Small intestine (tissue), 7 donors: ENCODE measurements around the gene IRS1. TPM values are rescaled to one million over a fixed set of nuclear protein-coding genes. Genes with fewer than 3 reads are reported as not detected.
A peak's percentile ranks its signal among the peaks of the same experiment; 100 is the strongest.

Source experiments
- DNase-seq, 2 donors: peaks; one replicate each; pipeline versions ENCODE4 v3.0.0 to v3.0.0-alpha.2; 2013
- FAIRE-seq: peaks from 2 replicates; lab custom pipeline; 2012; peaks lifted over from hg19 to GRCh38; lab: Jason Lieb, UNC
- H3K27ac ChIP-seq, 3 donors: one replicate each; pipeline ENCODE4 v1.5.1; 2013; ENCODE audit warnings: low read length in 2 of 3, mild to moderate bottlenecking in 2 of 3, control low read depth in 1 of 3, inconsistent platforms in 1 of 3, low read depth in 1 of 3, moderate library complexity in 1 of 3
- H3K27me3 ChIP-seq, 3 donors: one replicate each; pipeline ENCODE4 v1.6.1; 2013; ENCODE audit warnings: low read length in 3 of 3, inconsistent platforms in 1 of 3; ENCODE audit not compliant: control insufficient read depth in 3 of 3, insufficient read depth in 3 of 3
- H3K36me3 ChIP-seq, 3 donors: one replicate each; pipeline ENCODE4 v1.6.1; 2013; ENCODE audit warnings: low read length in 3 of 3, inconsistent platforms in 1 of 3, low read depth in 1 of 3, mild to moderate bottlenecking in 1 of 3, moderate library complexity in 1 of 3; ENCODE audit not compliant: control insufficient read depth in 3 of 3, insufficient read depth in 2 of 3
- H3K4me1 ChIP-seq, 3 donors: one replicate each; pipeline ENCODE4 v1.6.1; 2013; ENCODE audit warnings: low read length in 2 of 3, inconsistent platforms in 1 of 3, low read depth in 1 of 3, mild to moderate bottlenecking in 1 of 3, moderate library complexity in 1 of 3; ENCODE audit not compliant: control insufficient read depth in 3 of 3, insufficient read depth in 2 of 3
- H3K4me3 ChIP-seq, 3 donors: one replicate each; pipeline ENCODE4 v1.5.1; 2013; ENCODE audit warnings: low read length in 3 of 3, control low read depth in 1 of 3, inconsistent platforms in 1 of 3, low read depth in 1 of 3, mild to moderate bottlenecking in 1 of 3, moderate library complexity in 1 of 3
- H3K9me3 ChIP-seq, 2 donors: one replicate each; pipeline ENCODE4 v1.6.1; 2013; ENCODE audit warnings: low read depth in 1 of 2, low read length in 1 of 2; ENCODE audit not compliant: control insufficient read depth in 2 of 2, insufficient read depth in 1 of 2
- WGBS, 3 donors: extraction: QIAGEN DNeasy Blood & Tissue Kit; methylation state at CpG; one replicate each; pipeline ENCODE4 v1.1.7; 2013; 5-methylcytosine and 5-hydroxymethylcytosine counted together
- polyA plus RNA-seq, 4 donors: library from polyadenylated mRNA; stranded (reverse) in 3 of 4; unstranded in 1 of 4; fragments of 200-250 nt in 3 of 4; fragments of 120-200 nt in 1 of 4; gene quantifications; one replicate each; pipeline versions ENCODE4 v1.2.1 to v1.2.3, GENCODE V29; 2013
- donor health status: healthy with polysubstance abuse.
- donor health status: control.
- donor health status: control.
- donor health status: Bipolar disorder and iron deficiency.
- donor health status: healthy.

IRS1 gene
- polyA plus RNA-seq, 4 donors = 1.6 to 23.1 (median 5.2) TPM

GRCh38 chr2:226738821-226739544, 60.6 kb downstream of the IRS1 start:
- Histone ChIP-seq H3K4me1 (peaks cover 12 to 44% (median 15%) of the 10 kb centered on the region in 3 donors), H3K36me3 (peaks cover 0 to 11% (median 0%) of the 10 kb centered on the region in 3 donors), H3K27me3 (no peaks in the 10 kb centered on the region), H3K27ac (peak overlapping the region; percentile 37 to 80 (median 52)), H3K9me3 (no peaks in the 10 kb centered on the region), H3K4me3 (no peak overlapping the region)
- WGBS, 3 donors = 12 to 56% (median 24%) methylated on average over 6 of the region's 6 CpGs
- FAIRE-seq (no peak), DNase-seq (peak; percentile 68 to 85)

GRCh38 chr2:226738191-226738820, 61.3 kb downstream of the IRS1 start:
- H3K4me3 ChIP-seq = no peak overlapping the region

GRCh38 chr2:226736382-226736781, 63.2 kb downstream of the IRS1 start:
- DNase-seq (no peak), FAIRE-seq (no peak)
- Histone ChIP-seq H3K4me3 (no peak overlapping the region), H3K27me3 (no peaks in the 10 kb centered on the region), H3K9me3 (no peaks in the 10 kb centered on the region), H3K36me3 (peaks cover 0 to 3% (median 0%) of the 10 kb centered on the region in 3 donors), H3K4me1 (peaks cover 12 to 52% (median 15%) of the 10 kb centered on the region in 3 donors), H3K27ac (no peak overlapping the region)
- 94 to 95% (median 94%) methylated on average over 4 of the region's 4 CpGs for WGBS, 3 donors

More at GRCh38 chr2:226738191-226738820, 61.3 kb downstream of the IRS1 start:
- FAIRE-seq (no peak), DNase-seq (no peak)
- H3K27ac ChIP-seq = peak overlapping the region in 2 of 3 donors; percentile 48 to 80
- peaks cover 12 to 49% (median 18%) of the 10 kb centered on the region in 3 donors for H3K4me1 ChIP-seq
- no peaks in the 10 kb centered on the region for H3K9me3 ChIP-seq
- no peaks in the 10 kb centered on the region for H3K27me3 ChIP-seq
- WGBS, 3 donors = 87 to 88% (median 87%) methylated on average over 8 of the region's 8 CpGs
- peaks cover 0 to 11% (median 0%) of the 10 kb centered on the region in 3 donors for H3K36me3 ChIP-seq

GRCh38 chr2:226733927-226734564, 65.6 kb downstream of the IRS1 start:
- Histone ChIP-seq H3K9me3 (no peaks in the 10 kb centered on the region), H3K36me3 (peaks cover 0 to 3% (median 0%) of the 10 kb centered on the region in 3 donors), H3K27ac (peak overlapping the region in 1 of 3 donors; percentile 71), H3K4me3 (no peak overlapping the region), H3K4me1 (peaks cover 4 to 34% (median 12%) of the 10 kb centered on the region in 3 donors), H3K27me3 (no peaks in the 10 kb centered on the region)
- 86 to 95% (median 90%) methylated on average over 4 of the region's 4 CpGs for WGBS, 3 donors
- FAIRE-seq (no peak), DNase-seq (no peak)

GRCh38 chr2:226733189-226733858, 66.3 kb downstream of the IRS1 start:
- Histone ChIP-seq H3K36me3 (peaks cover 0 to 3% (median 0%) of the 10 kb centered on the region in 3 donors), H3K27ac (peak overlapping the region in 1 of 3 donors; percentile 71), H3K27me3 (no peaks in the 10 kb centered on the region), H3K4me1 (peaks cover 3 to 27% (median 8%) of the 10 kb centered on the region in 3 donors), H3K4me3 (no peak overlapping the region), H3K9me3 (no peaks in the 10 kb centered on the region)
- peak; percentile 72 to 73 for DNase-seq
- 34 to 44% (median 38%) methylated on average over 6 of the region's 6 CpGs for WGBS, 3 donors
- FAIRE-seq = no peak

GRCh38 chr2:226732478-226733188, 67.0 kb downstream of the IRS1 start:
- 92 to 94% (median 94%) methylated on average over 4 of the region's 4 CpGs for WGBS, 3 donors
- peak overlapping the region in 1 of 3 donors; percentile 71 for H3K27ac ChIP-seq
- no peak for FAIRE-seq

GRCh38 chr2:226730481-226730880, 69.1 kb downstream of the IRS1 start:
- DNase-seq (no peak), FAIRE-seq (no peak)
- Histone ChIP-seq H3K4me1 (peaks cover 5 to 17% (median 6%) of the 10 kb centered on the region in 3 donors), H3K4me3 (no peak overlapping the region), H3K9me3 (no peaks in the 10 kb centered on the region), H3K36me3 (peaks cover 0 to 3% (median 0%) of the 10 kb centered on the region in 3 donors), H3K27ac (no peak overlapping the region), H3K27me3 (no peaks in the 10 kb centered on the region)
- 75 to 85% (median 83%) methylated on average over 4 of the region's 4 CpGs for WGBS, 3 donors

More at GRCh38 chr2:226732478-226733188, 67.0 kb downstream of the IRS1 start:
- H3K9me3 ChIP-seq = no peaks in the 10 kb centered on the region
- H3K36me3 ChIP-seq = peaks cover 0 to 3% (median 0%) of the 10 kb centered on the region in 3 donors
- peaks cover 3 to 20% (median 5%) of the 10 kb centered on the region in 3 donors for H3K4me1 ChIP-seq
- DNase-seq = no peak
- no peaks in the 10 kb centered on the region for H3K27me3 ChIP-seq
- H3K4me3 ChIP-seq = no peak overlapping the region
